Fibroblast of lung (primary cell): Measurements from ENCODE around the gene FAT2. TPM values are rescaled to one million over a fixed set of nuclear protein-coding genes. Genes with fewer than 3 reads are reported as not detected.
A peak's percentile ranks its signal among the peaks of the same experiment; 100 is the strongest.

ENCODE experiments used
- DNase-seq, 2 donors: peaks; one replicate each; pipeline versions ENCODE4 v3.0.0 to v3.0.0-alpha.2; 2010; ENCODE audit warnings: low read depth in 2 of 2
- H2AFZ ChIP-seq: 2 replicates; pipeline ENCODE4 v1.5.1; 2012; ENCODE audit warnings: low read length, control low read depth, inconsistent platforms
- H3K27ac ChIP-seq: 2 replicates; pipeline ENCODE4 v1.5.1; 2011; ENCODE audit warnings: low read length, control low read depth; ENCODE audit not compliant: insufficient read depth
- H3K27me3 ChIP-seq: 2 replicates; pipeline ENCODE4 v1.5.1; 2011; ENCODE audit warnings: mild to moderate bottlenecking, low read length; ENCODE audit not compliant: control insufficient read depth, insufficient read depth
- H3K36me3 ChIP-seq: 2 replicates; pipeline ENCODE4 v1.5.1; 2011; ENCODE audit warnings: low read length; ENCODE audit not compliant: control insufficient read depth, insufficient read depth
- H3K4me1 ChIP-seq: 2 replicates; pipeline ENCODE4 v1.5.1; 2011; ENCODE audit warnings: low read length; ENCODE audit not compliant: control insufficient read depth, insufficient read depth; ENCODE audit errors: extremely low read depth
- H3K4me2 ChIP-seq: 2 replicates; pipeline ENCODE4 v1.5.1; 2011; ENCODE audit warnings: low read length, control low read depth; ENCODE audit not compliant: insufficient read depth; ENCODE audit errors: extremely low read depth
- H3K4me3 ChIP-seq, 4 experiments: fragments of 200-600 bp in 1 of 4; sonication (generic) in 1 of 4; replicated peaks in 1 of 4; 2 replicates each; pipeline ENCODE4 v1.5.1; 2011 to 2016; ENCODE audit warnings: low read length in 4 of 4, low read depth in 3 of 4, mild to moderate bottlenecking in 3 of 4, control low read depth in 2 of 4, inconsistent platforms in 1 of 4, mixed read lengths in 1 of 4; ENCODE audit not compliant: insufficient read depth in 1 of 4; ENCODE audit errors: control extremely low read depth in 1 of 4
- H3K79me2 ChIP-seq: 2 replicates; pipeline ENCODE4 v1.5.1; 2012; ENCODE audit warnings: mild to moderate bottlenecking, low read length, inconsistent platforms; ENCODE audit not compliant: control insufficient read depth, insufficient read depth
- H3K9ac ChIP-seq: 2 replicates; pipeline ENCODE4 v1.5.1; 2011; ENCODE audit warnings: mild to moderate bottlenecking, low read length, control low read depth; ENCODE audit not compliant: insufficient read depth
- H3K9me3 ChIP-seq: 2 replicates; pipeline ENCODE4 v1.5.1; 2012; ENCODE audit warnings: low read depth, low read length; ENCODE audit not compliant: control insufficient read depth, insufficient read depth
- H4K20me1 ChIP-seq: 2 replicates; pipeline ENCODE4 v1.5.1; 2011; ENCODE audit warnings: low read length; ENCODE audit not compliant: control insufficient read depth, insufficient read depth; ENCODE audit errors: extremely low read depth
- CTCF ChIP-seq, 2 donors: IDR thresholded peaks in 1 of 2; conservative IDR thresholded peaks in 1 of 2; 1 replicate in 1 of 2; 2 replicates in 1 of 2; pipeline ENCODE4 v1.5.1; 2011 to 2012; ENCODE audit warnings: low read length in 2 of 2, control low read depth in 1 of 2, inconsistent platforms in 1 of 2, low read depth in 1 of 2, mild to moderate bottlenecking in 1 of 2
- EZH2 ChIP-seq: IDR thresholded peaks from 2 replicates; pipeline ENCODE4 v1.5.1; 2012; ENCODE audit warnings: low read length, control low read depth, mild to moderate bottlenecking; ENCODE audit errors: missing control alignments
- polyA plus RNA-seq, 2 donors: library from polyadenylated mRNA; depleted of rRNA in 1 of 2; stranded (reverse) in 1 of 2; unstranded in 1 of 2; fragments of >200 nt; gene quantifications; 2 replicates each; pipeline ENCODE4 v1.2.1, GENCODE V29; 2011 to 2012; ENCODE audit warnings: missing spikeins in 1 of 2
- total RNA-seq: library from RNA; depleted of rRNA; stranded (reverse); fragments of >200 nt; gene quantifications from 2 replicates; pipeline ENCODE4 v1.2.1, GENCODE V29; 2014

FAT2 gene
- total and polyA plus RNA-seq, 2 donors (not counting 1 experiment from before 2014, with no cell fraction given) = under 0.01 TPM; not detected in 1

GRCh38 chr5:151605559-151605958, 14.4 kb upstream of the FAT2 start:
- no peaks in the 10 kb centered on the region for H4K20me1 ChIP-seq
- H3K9me3 ChIP-seq = no peaks in the 10 kb centered on the region
- H3K4me3 ChIP-seq = no peak overlapping the region
- TF ChIP-seq CTCF (conservative IDR thresholded peaks at IDR 0.05 in 1 of 2, IDR thresholded peaks at IDR 0.05 in 1 of 2; ENCODE audit: low read depth in 1 of 2, low read length in 2 of 2) (no peak), EZH2 (no peak)
- no peak overlapping the region for H3K27ac ChIP-seq
- no peaks in the 10 kb centered on the region for H3K4me1 ChIP-seq
- H3K36me3 ChIP-seq = no peaks in the 10 kb centered on the region
- H3K4me2 ChIP-seq = no peak overlapping the region
- H3K9ac ChIP-seq = no peak overlapping the region
- no peak for DNase-seq
- no peaks in the 10 kb centered on the region for H3K79me2 ChIP-seq
- peaks cover 4% of the 10 kb centered on the region for H3K27me3 ChIP-seq
- H2AFZ ChIP-seq = no peak overlapping the region

GRCh38 chr5:151602806-151603205, 11.7 kb upstream of the FAT2 start:
- Histone ChIP-seq H3K27ac (no peak overlapping the region), H3K4me1 (no peaks in the 10 kb centered on the region), H2AFZ (no peak overlapping the region), H3K4me2 (no peak overlapping the region), H4K20me1 (no peaks in the 10 kb centered on the region), H3K9me3 (no peaks in the 10 kb centered on the region), H3K4me3 (no peak overlapping the region), H3K79me2 (no peaks in the 10 kb centered on the region), H3K9ac (no peak overlapping the region), H3K36me3 (no peaks in the 10 kb centered on the region), H3K27me3 (peaks cover 8% of the 10 kb centered on the region)
- DNase-seq = peak in 1 of 2 donors; percentile 50
- TF ChIP-seq CTCF (conservative IDR thresholded peaks at IDR 0.05 in 1 of 2, IDR thresholded peaks at IDR 0.05 in 1 of 2; ENCODE audit: low read depth in 1 of 2, low read length in 2 of 2) = no peak
- TF ChIP-seq EZH2 = no peak

GRCh38 chr5:151601391-151601790, 10.3 kb upstream of the FAT2 start:
- DNase-seq = no peak
- no peaks in the 10 kb centered on the region for H3K9me3 ChIP-seq
- no peak overlapping the region for H2AFZ ChIP-seq
- no peaks in the 10 kb centered on the region for H4K20me1 ChIP-seq
- TF ChIP-seq EZH2 = no peak
- TF ChIP-seq CTCF (conservative IDR thresholded peaks at IDR 0.05 in 1 of 2, IDR thresholded peaks at IDR 0.05 in 1 of 2; ENCODE audit: low read depth in 1 of 2, low read length in 2 of 2) = no peak
- no peak overlapping the region for H3K4me2 ChIP-seq
- no peak overlapping the region for H3K27ac ChIP-seq
- H3K4me3 ChIP-seq = no peak overlapping the region
- no peaks in the 10 kb centered on the region for H3K36me3 ChIP-seq
- peaks cover 8% of the 10 kb centered on the region for H3K27me3 ChIP-seq
- no peaks in the 10 kb centered on the region for H3K4me1 ChIP-seq
- no peaks in the 10 kb centered on the region for H3K79me2 ChIP-seq
- H3K9ac ChIP-seq = no peak overlapping the region
